ENCODE data around the gene SPPL2B.

The SPPL2B gene

GRCh38 chr19:2362046-2362969 is 33.8 kb downstream of the SPPL2B start:
- no peak for TF ChIP-seq CTCF (conservative IDR thresholded peaks at IDR 0.05)
- no peak overlapping the region for H3K27ac ChIP-seq

GRCh38 chr19:2362970-2363300 is 34.5 kb downstream of the SPPL2B start:
- no peak overlapping the region for H3K27ac ChIP-seq
- TF ChIP-seq CTCF (conservative IDR thresholded peaks at IDR 0.05) = no peak

- TF ChIP-seq CTCF (conservative IDR thresholded peaks at IDR 0.05) = no peak
Observed at GRCh38 chr19:2363419-2363818, 34.9 kb downstream of the SPPL2B start.

GRCh38 chr19:2365201-2365970 is 36.9 kb downstream of the SPPL2B start:
- no peak overlapping the region for H3K27ac ChIP-seq
- no peak for TF ChIP-seq CTCF (conservative IDR thresholded peaks at IDR 0.05)

More at GRCh38 chr19:2363419-2363818, 34.9 kb downstream of the SPPL2B start:
- no peak overlapping the region for H3K27ac ChIP-seq

- TF ChIP-seq CTCF (conservative IDR thresholded peaks at IDR 0.05) = no peak
- no peak overlapping the region for H3K27ac ChIP-seq
Observed at GRCh38 chr19:2371656-2372055, 43.2 kb downstream of the SPPL2B start.

GRCh38 chr19:2372076-2372612 is 43.7 kb downstream of the SPPL2B start:
- no peak overlapping the region for H3K27ac ChIP-seq
- TF ChIP-seq CTCF (conservative IDR thresholded peaks at IDR 0.05) = no peak

- TF ChIP-seq CTCF (conservative IDR thresholded peaks at IDR 0.05) = no peak
Observed at GRCh38 chr19:2374808-2375207, 46.3 kb downstream of the SPPL2B start.

More at GRCh38 chr19:2374808-2375207, 46.3 kb downstream of the SPPL2B start:
- no peak overlapping the region for H3K27ac ChIP-seq

Data from VCaP (cell line).